GM19239 (cell line): Measurements from ENCODE around the gene ADRB1.

Experiments used
- DNase-seq: peaks from one replicate; pipeline ENCODE4 v3.0.0; 2011; ENCODE audit warnings: low spot score; ENCODE audit not compliant: insufficient read length
- FAIRE-seq: peaks from 2 replicates; lab custom pipeline; 2011; peaks lifted over from hg19 to GRCh38; lab: Jason Lieb, UNC

ADRB1 gene

DNA sequence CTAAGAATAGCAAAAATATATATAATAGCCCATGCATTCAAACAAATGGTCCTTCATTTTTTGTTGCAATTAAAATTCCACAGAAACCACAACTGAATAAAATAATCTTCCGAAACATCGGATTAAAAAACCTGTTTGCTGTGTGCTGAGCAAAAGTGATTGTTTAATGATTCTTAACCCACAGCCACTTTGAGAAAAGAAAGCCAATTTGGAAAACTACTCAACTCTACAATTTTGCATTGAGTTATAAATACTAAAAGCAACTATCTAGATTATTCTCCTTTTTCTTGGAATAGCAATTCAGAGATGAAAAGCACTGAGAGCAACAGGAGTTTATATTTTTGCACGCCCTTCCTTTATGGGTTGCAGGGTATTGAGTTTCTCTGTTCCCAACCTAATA is 8.0 kb downstream of the ADRB1 start:
- FAIRE-seq (no peak), DNase-seq (no peak)

DNA sequence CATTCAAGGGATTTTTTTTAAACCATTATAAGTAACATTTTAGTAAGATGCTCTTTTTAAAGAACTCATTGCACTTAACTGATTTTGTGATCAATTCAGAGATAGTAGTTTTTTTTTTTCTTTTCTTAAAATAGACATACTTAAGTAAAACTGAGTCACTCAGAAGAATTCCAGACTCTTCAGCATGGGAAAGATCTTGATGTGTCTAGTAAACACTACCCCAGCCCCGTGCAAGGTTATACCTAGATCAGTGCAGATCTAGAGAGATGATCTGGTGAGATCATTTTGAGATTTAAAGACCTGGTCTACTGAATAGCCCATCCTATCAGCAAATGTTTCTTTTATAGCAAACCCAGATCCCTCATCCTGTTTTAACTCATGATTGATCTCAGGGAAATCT is 8.6 kb downstream of the ADRB1 start:
- DNase-seq, result no peak
- FAIRE-seq, result no peak

- DNase-seq (no peak), FAIRE-seq (no peak)
Measured at GRCh38 chr10:114053946-114054345, 10.3 kb downstream of the ADRB1 start.

GRCh38 chr10:114057855-114058254 is 14.2 kb downstream of the ADRB1 start:
- DNase-seq, result no peak
- FAIRE-seq, result no peak

DNA sequence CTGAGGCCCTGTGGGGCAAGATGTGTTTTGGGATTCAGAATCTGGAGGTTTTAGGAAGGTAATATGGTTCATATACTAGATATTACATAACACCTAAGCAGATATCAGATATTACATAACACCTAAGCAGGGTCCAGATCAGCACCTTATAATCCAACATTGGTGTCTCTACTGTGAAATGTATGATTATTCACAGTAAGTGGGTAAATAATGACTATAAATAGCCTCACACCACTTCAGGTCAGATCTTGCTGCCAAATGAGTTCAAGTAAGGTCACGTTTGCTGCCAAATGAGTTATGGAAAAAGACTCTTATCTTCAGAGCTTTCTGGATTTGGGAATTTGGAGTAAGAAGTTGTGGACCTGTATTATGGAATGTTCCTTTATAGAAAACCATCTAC is 14.6 kb downstream of the ADRB1 start:
- no peak for FAIRE-seq

DNA sequence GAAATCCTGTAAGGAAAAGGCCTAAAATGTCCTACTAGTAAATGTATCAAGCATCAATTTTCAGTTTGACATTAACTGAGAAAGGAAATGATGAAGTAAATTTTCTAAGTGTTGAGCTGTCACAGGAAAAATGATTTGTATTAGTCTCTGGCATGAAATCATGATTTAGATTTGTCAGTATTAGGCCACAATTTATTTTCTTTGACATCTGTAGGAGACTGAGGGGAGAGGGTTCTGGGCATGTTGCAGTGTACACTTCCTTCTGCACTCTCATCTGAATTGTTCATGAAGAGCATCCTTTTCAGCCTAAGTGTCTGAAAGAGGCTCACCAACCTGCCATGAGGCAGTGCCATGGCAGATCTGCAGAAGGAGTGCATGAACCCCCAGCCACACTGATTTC is 15.9 kb downstream of the ADRB1 start:
- FAIRE-seq (no peak), DNase-seq (no peak)

More for the DNA sequence above, 14.6 kb downstream of the ADRB1 start:
- no peak for DNase-seq

DNA sequence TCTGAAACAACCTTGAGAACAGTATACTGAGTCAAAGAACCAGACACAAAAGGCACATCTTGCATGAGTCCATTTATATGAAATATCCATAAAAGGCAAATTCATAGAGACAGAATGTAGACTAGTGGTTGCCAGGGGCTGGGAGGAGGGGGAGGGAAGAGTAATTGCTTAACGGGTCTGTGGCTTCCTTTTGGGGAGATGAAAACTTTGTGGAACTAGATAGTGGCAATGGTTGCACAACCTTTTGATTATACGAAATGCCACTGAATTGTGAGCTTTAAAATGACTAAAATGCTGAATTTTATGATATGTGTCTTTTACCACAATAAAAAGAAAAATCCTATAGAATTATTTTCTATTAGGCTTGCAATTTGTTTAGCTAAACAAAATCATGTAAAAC is 16.8 kb downstream of the ADRB1 start:
- FAIRE-seq (no peak), DNase-seq (no peak)

- no peak for FAIRE-seq
- no peak for DNase-seq
Measured at GRCh38 chr10:114061148-114061547, 17.5 kb downstream of the ADRB1 start.

DNA sequence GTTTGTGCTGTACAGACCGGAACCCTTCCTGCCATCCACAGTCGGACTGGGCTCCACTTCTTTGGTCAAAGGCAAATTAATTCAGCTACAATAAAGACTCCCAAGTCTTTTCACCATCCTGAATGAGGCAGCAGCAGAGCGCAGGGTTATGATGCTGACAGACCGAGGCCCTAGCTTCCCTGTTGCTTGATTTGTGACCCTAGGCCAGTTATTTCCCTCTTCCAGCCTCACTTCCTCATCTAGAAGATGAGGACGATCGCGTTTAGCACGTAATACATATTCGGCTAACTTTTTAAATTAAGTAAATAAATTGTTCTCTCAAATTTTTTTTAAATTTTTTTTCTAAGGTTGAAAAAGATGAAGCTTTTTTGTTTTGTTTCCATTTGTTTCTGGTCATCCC is 18.1 kb downstream of the ADRB1 start:
- FAIRE-seq (no peak), DNase-seq (no peak)

DNA sequence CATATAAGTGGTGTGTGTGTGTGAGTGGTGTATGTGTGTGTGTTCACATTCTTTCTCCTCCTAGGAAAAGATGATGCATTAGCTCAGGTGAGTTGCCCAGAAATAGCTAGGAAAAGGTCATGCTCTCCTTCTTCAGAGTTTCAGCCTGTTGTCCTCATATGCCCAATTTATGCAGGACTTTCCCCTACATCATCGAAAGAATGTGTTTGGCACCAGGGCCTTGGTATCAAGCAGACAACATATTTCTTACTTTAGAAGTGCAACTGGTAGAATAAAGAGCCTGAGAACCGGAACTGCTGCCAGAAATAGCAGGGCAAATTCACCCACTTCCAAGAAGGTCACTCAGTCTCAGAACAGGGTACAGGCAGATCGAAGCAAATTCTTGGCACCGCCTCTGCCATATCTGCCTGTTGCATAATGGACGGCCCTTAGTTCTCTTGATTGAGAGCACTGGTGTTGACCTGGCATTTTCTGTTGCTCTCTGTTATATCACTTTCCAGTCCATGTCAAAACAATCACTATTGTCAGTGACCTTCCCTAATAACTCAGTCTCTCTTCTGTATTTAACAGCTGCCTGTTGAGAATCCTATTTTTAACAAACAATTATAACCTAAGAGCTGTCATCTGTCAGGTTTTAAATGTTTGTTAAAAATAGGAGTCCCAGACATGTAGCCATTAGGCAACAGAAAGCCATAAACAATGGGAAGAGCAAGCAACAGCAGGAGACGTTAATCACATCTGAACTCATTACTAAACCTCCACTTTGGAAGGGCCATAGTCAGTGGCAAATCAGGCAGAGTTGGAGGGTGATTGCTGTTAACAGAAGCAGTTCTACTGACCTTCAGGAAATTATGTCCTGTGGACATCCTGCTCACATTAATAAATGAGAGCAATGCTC is 20.7 kb downstream of the ADRB1 start:
- DNase-seq, result no peak
- no peak for FAIRE-seq

GRCh38 chr10:114065049-114065435 is 21.4 kb downstream of the ADRB1 start:
- no peak for DNase-seq
- FAIRE-seq, result no peak

GRCh38 chr10:114068054-114068707 is 24.5 kb downstream of the ADRB1 start:
- DNase-seq (no peak), FAIRE-seq (peak; percentile 51)

DNA sequence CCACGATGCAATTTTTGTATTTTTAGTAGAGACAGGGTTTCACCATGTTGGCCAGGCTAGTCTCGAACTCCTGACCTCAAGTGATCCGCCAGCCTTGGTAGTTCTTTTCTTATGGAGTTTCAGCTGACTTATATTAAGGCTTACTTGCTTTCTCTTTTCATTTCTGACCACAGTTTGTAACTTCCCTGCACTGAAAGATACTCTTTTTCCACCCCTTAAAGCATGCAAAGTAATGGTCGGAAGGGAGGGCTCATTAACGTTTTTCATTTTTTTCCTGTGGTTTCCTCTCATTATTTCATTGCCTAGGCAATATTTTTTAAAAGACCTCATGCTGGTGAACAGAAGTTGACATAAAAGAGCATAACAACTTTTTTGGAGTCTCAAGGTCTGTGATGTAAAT is 27.0 kb downstream of the ADRB1 start:
- DNase-seq (no peak), FAIRE-seq (peak; percentile 66)

DNA sequence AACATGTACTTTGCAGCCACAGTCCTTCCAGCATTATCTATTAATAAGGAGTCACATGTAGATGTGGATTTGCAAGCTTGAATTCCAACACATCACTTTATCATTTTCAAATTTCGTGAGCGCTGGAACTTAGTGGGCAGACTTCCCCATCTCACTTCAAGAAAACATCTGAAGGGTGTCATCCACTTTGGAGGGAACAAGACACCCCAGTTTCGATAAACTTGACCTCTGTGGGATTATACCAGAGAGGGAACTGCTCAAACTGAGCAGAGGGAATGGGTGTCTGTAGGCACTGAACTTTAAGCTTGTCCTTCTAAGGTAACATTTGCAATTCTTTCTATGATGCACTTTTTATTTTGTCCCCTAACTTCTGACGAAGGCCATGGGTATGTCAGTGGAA is 27.5 kb downstream of the ADRB1 start:
- FAIRE-seq (peak; percentile 86), DNase-seq (no peak)

- DNase-seq, result peak; percentile 14
- peak; percentile 90 for FAIRE-seq
Measured at GRCh38 chr10:114073395-114074186, 29.9 kb downstream of the ADRB1 start.

- FAIRE-seq (no peak), DNase-seq (no peak)
Measured at GRCh38 chr10:114075093-114075492, 31.4 kb downstream of the ADRB1 start.

- FAIRE-seq (no peak), DNase-seq (no peak)
Measured at GRCh38 chr10:114077347-114077746, 33.7 kb downstream of the ADRB1 start.

DNA sequence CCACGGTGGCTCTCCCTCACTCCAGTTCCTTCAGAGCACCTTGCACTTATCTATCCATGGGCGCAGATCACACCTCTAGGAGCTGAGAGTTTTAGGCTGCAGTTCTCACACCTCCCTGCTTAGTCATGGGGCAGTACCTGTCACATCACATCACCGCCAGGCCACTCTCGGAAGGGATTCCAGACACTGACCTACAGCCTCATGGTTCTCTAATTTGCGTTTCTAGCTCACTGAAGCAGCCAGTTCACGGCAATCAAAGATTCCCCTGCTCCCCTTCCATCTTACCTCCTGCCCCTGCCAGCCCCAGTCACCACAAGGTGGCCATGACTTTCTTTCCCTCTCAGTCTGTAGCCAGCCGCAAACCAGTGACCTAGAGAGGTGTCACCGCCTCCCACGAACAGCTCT is 34.2 kb downstream of the ADRB1 start:
- peak; percentile 71 for FAIRE-seq
- DNase-seq, result no peak

- DNase-seq, result no peak
- FAIRE-seq, result no peak
Measured at GRCh38 chr10:114078346-114078745, 34.7 kb downstream of the ADRB1 start.

DNA sequence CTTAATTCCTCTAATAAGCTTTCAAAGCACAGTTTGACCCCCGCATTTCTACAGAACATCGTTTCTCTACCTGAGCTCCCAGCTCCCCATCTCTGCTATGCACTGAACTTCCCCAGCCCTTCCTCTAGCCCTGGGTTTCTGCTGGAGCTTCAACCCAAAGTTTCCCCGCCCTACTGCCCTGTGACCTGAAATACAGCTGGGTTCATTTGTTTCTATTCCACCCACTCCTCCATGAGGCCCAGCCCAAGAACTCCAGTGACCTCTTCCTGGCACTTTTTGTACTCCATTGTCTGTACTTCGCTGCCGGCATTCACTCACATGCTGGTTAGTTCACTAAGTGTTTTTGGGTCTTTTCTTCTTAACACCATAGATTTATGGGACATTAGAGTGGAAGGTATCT is 35.8 kb downstream of the ADRB1 start:
- DNase-seq (no peak), FAIRE-seq (no peak)
